ENCODE data around the gene PI4KA. TPM values are rescaled to one million over a fixed set of nuclear protein-coding genes. Genes with fewer than 3 reads are reported as not detected.
A peak's percentile ranks its signal among the peaks of the same experiment; 100 is the strongest.
"Not testable (repeated sequence)": the region's sequence is repeated elsewhere in the genome, so short reads cannot be mapped to it uniquely, and the experiment has no call there.

PI4KA gene
- polyA plus RNA-seq (ENCODE audit: insufficient read length in 3 of 3): 10 to 100 TPM; 74.5 to 84.6 (median 76.0) TPM
- long read RNA-seq, donor 1, partial matches to known transcripts: 0 of 2 reads
- long read RNA-seq, donor 1, other reads (novel, unspliced or antisense): 0 of 2 reads
- long read RNA-seq, donor 2, partial matches to known transcripts: 8 of 8 reads
- long read RNA-seq, donor 2, other reads (novel, unspliced or antisense): 0 of 8 reads
- long read RNA-seq, donor 3, full-length matches to known transcripts: 1 of 9 reads
- long read RNA-seq, donor 3, partial matches to known transcripts: 8 of 9 reads
- long read RNA-seq, donor 3, other reads (novel, unspliced or antisense): 0 of 9 reads
- long read RNA-seq, donor 4, partial matches to known transcripts: 34 of 55 reads
- long read RNA-seq, donor 4, other reads (novel, unspliced or antisense): 21 of 55 reads
- long read RNA-seq, donor 5, partial matches to known transcripts: 6 of 7 reads
- long read RNA-seq, donor 5, other reads (novel, unspliced or antisense): 0 of 7 reads
- long read RNA-seq, donor 6, partial matches to known transcripts: 50 of 69 reads
- long read RNA-seq, donor 6, other reads (novel, unspliced or antisense): 17 of 69 reads
- long read RNA-seq, donor 7, partial matches to known transcripts: 11 of 11 reads
- long read RNA-seq, donor 7, other reads (novel, unspliced or antisense): 0 of 11 reads
- long read RNA-seq, donor 8, partial matches to known transcripts: 22 of 22 reads
- long read RNA-seq, donor 8, other reads (novel, unspliced or antisense): 0 of 22 reads
- long read RNA-seq, donor 9, partial matches to known transcripts: 19 of 19 reads
- long read RNA-seq, donor 9, other reads (novel, unspliced or antisense): 0 of 19 reads
- long read RNA-seq, donor 10, partial matches to known transcripts: 84 of 85 reads
- long read RNA-seq, donor 10, other reads (novel, unspliced or antisense): 0 of 85 reads
- long read RNA-seq, donor 11, partial matches to known transcripts: 42 of 50 reads
- long read RNA-seq, donor 11, other reads (novel, unspliced or antisense): 8 of 50 reads
- long read RNA-seq, donor 12, full-length matches to known transcripts: 7 of 94 reads
- long read RNA-seq, donor 12, partial matches to known transcripts: 87 of 94 reads
- long read RNA-seq, donor 12, other reads (novel, unspliced or antisense): 0 of 94 reads
- long read RNA-seq, donor 13, partial matches to known transcripts: 44 of 44 reads
- long read RNA-seq, donor 13, other reads (novel, unspliced or antisense): 0 of 44 reads
- long read RNA-seq, donor 14, partial matches to known transcripts: 30 of 30 reads
- long read RNA-seq, donor 14, other reads (novel, unspliced or antisense): 0 of 30 reads
- long read RNA-seq, donor 15, full-length matches to known transcripts: 2 of 166 reads
- long read RNA-seq, donor 15, partial matches to known transcripts: 116 of 166 reads
- long read RNA-seq, donor 15, other reads (novel, unspliced or antisense): 48 of 166 reads
- long read RNA-seq, donor 16, partial matches to known transcripts: 24 of 26 reads
- long read RNA-seq, donor 16, other reads (novel, unspliced or antisense): 0 of 26 reads

DNA sequence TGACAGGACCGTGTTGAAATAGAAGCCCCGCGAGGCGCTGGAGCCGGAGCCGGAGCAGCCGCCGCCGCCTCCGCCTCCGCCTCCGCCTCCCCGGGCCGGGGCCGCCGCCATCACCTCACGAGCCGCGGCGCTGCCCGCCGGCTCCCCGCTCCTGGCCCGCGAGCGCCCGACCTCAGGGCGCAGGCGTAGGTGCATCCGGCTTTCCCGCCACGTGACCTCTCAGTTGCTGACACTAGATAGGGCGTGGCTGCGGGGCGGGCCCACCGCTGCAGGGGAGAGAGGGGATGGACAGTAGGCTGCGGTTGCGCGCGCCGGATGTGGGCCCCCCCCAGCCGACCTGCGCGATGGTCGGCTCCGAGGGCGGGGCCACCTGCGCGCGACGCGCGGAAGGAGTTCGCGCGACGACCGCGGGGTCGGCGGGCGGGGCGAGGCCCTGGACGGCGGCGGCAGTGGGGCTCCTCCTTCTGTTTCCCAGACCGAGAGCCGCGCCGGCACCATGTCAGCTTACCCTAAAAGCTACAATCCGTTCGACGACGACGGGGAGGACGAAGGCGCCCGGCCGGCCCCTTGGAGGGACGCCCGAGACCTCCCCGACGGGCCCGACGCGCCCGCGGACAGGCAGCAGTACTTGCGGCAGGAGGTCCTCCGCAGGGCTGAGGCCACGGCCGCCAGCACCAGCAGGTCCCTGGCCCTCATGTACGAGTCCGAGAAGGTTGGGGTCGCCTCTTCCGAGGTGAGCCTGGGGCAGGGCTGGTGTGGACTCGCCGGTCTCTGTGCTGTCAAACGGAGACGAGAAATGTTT lies at the start of gene PI4KA, which contains the start of gene SNAP29:
PI4KA (minus strand) TSS at position 197 of the 802 bp plus-strand sequence; CDS start at position 111, 86 bp downstream.
SNAP29 (plus strand) TSS at position 393 of the 802 bp plus-strand sequence; CDS start at position 497, 104 bp downstream.
- DNase-seq: peak; percentile 97

DNA sequence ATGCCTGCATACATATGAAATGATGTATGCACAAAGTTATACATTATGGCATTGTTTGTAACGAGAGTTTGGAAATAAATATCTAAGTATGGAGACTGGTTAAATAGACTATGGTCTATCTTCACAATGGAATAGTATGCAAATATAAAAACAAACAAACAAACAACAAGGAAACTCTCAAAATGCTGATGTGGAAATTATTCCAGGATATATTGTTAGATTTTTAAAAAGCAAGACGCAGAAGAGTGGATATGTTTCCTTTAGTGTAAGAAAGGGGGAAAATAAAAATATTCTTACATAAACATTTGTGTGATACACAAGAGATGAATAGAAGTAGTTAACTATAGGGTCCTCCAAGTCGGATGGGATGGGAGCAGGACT lies 47.8 kb upstream of the PI4KA start:
- no peak for DNase-seq

DNA sequence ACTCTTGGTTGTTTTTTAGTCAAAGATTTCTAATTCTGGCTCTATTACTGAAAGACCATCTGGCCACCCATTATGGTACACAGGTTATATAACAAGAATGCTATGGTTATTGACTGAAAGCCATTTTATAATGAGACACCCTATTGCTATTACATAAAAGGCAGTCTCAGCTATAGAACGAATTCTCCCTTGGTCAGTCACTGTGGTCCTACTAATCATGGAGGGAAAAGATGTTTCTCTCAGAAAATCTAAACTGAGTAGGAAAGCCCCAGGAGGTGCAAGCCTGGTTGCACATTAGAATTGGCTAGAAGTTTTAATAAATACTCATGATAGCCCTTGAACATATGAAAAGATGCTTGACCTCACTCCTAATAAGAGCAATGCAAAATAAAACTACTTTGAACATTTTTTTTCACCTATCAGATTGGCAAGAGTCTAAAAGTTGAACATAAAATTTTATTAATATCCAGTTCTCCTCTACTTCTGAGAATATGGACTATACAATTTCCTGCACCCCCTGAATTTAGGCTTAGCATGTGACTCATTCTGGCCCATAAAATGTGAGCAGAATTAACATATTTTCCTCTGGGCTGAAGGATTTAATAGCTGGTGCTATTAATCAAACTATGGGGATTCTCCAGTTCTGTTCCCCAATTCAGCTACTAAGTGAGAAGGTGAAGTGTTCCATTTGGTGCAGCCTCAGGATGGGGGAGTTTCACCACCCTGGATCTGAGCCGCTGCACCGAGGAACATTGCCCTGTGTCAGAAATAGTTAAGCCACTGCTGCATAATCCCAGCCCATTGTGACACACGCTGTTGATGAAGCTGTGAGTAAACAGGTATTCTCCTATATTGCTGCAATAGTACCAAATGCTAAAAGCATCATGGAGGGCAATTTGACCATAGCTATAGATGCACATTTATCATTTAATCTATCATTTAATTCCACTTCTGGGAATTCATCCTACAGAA lies 47.1 kb upstream of the PI4KA start:
- no peak for DNase-seq

DNA sequence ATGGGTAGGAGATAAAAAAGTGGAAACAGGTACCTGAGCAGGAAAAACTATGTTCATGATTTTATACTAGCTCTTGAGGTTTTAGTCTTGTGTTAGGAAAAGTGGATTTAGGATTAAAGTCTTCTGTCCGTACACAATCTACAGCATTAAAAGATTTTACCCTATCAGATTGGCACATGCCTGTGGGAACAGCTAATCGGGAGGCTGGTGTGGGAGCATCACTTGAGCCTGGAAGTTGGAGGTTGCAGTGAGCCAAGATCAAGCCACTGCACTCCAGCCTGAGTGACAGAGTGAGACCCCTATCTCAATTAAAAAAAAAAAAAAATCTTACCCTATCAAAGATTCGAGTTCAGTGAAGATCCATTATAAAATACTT lies 46.4 kb upstream of the PI4KA start:
- no peak for DNase-seq

- no peak for DNase-seq
These were observed 45.7 kb upstream of the PI4KA start for GRCh38 chr22:20904008-20904979.

- no peak for DNase-seq
These were observed 44.5 kb upstream of the PI4KA start for GRCh38 chr22:20903093-20903492.

GRCh38 chr22:20901093-20902033 lies 42.8 kb upstream of the PI4KA start:
- DNase-seq: not testable (repeated sequence)

DNA sequence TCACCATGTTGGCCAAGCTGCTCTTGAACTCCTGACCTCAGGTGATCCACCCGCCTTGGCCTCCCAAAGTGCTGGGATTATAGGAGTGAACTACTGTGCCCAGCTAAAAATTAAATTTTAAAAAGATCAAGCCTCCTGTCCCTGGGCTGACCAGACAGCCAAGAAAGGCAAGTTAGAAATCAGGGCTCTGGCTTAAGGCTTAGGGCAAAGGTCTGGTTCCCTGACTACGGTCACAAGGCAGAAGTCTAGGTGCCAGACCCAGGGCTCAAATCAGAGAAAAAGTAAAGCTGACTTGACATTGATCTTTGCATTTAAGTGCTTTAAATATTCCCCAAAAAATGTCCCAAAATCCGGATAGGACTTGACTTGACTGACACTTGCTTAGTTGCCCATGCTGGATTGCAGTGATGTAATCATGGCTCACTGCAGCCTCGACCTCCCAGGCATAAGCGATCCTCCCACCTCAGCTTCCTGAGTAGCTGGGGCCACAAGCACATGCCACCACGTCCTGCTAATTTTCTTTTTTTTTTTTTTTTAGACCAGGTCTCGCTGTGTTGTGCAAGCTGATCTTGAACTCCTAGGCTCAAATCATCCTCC lies 41.3 kb upstream of the PI4KA start:
- no peak for DNase-seq

- DNase-seq: not testable (repeated sequence)
These were observed 39.1 kb upstream of the PI4KA start for GRCh38 chr22:20897737-20898136.

DNA sequence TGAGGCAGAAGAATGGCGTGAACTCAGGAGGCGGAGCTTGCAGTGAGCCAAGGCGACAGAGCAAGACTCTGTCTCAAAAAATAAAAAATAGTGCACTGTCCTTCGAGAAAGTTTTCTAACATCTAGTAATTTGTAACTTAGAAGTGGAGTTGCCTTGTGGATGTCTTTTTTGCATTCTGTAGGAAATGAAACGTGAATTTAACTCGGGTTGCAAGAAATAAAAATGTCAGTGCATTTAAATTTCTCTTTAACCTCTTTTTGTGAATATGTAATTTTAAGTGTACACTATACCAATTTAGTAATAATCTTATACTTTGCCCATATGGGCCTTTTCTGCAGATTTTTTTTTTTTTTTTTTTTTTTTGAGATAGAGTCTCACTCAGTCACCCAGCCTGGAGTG lies 32.4 kb upstream of the PI4KA start:
- DNase-seq: no peak

GRCh38 chr22:20889904-20890540 lies 31.4 kb upstream of the PI4KA start:
- DNase-seq: no peak

DNA sequence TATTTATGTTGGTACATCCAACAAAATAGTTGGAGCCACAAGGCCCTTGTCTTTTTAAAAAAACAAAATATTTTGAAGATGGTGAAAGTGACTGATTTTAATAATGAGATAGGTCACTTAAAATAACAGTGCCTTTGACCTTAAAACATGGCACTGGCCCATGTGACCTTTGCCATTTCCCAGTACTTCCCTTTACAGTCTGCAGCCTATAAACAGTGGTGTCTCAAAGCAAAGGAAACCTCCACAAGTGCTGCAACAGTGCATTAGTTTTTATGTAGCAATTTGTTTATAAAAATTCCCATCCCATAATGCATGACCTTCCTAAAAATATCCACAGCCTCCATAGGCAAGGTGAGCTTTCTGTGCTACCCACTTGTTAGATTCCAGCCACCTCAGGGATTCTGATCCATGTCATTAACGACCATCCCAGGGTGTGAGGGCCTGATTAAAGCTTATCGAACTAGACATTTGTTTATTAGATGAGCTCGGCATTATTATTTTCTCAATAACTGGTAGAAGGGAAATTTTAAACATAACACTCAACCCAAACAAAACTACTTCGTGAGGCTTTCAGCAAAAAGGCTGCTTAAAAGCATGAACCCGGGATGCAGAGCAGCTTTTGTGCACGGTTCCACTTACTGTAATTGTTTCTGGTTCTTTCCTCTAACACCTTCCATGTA lies 30.6 kb upstream of the PI4KA start:
- DNase-seq: no peak

- no peak for DNase-seq
These were observed 28.8 kb upstream of the PI4KA start for GRCh38 chr22:20887375-20887774.

DNA sequence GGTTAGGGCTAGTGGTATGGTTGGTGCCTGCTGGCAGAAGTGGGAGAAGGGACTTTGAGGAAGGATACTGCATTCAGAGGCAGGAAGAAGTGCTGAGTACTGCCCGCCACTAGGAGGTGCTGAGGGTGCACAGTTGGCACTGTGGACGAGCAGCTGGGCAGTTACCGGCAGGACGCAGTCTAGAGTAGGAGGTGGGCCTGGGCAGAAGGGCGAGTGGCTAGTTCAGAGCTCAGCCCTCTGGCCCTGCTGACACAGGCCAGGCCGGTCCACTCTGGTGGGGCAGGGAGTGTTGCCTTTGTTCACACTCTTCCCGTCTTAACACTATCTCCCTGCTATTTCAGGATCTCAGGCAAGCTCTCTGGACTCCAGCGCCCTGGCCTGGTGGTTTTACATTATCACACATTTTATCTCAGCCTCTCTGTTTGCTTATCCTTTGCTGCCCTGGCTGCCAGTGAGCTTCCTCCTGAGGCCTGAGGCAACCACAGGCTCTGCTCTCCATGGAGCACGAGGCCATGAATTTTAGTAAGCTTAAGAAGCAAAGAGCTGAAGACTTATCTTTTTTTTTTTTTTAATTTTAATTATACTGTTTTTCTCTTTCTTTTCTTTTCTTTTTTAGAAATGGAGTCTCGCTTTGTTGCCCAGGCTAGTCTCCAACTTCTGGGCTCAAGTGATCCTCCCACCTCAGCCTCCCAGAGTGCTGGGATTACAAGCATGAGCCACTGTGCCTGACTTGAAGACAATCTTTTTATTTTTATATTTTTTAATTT lies 27.1 kb upstream of the PI4KA start:
- peak; percentile 62 for DNase-seq
